ENCODE measurements around the gene ULBP1. TPM values are rescaled to one million over a fixed set of nuclear protein-coding genes. Genes with fewer than 3 reads are reported as not detected.
"Not testable (repeated sequence)": the region's sequence is repeated elsewhere in the genome, so short reads cannot be mapped to it uniquely, and the experiment has no call there.

ULBP1 gene
- polyA plus RNA-seq, 1 donor = 0.03 TPM

GRCh38 chr6:149963212-149963461, 606 bp upstream of the ULBP1 start:
- H3K4me1 ChIP-seq (ENCODE audit: control insufficient read depth, insufficient read depth, low read length) = peaks cover 14% of the 10 kb centered on the region
- no peak overlapping the region for H3K27ac ChIP-seq (ENCODE audit: low read length)
- peaks cover 90% of the 10 kb centered on the region for H3K27me3 ChIP-seq (ENCODE audit: control insufficient read depth, insufficient read depth, low read length)
- DNase-seq = no peak
- H3K9me3 ChIP-seq (ENCODE audit: control insufficient read depth, low read depth, low read length) = no peaks in the 10 kb centered on the region
- peak overlapping the region; percentile 5 for H3K4me3 ChIP-seq (ENCODE audit: low read length)
- no peaks in the 10 kb centered on the region for H3K36me3 ChIP-seq (ENCODE audit: control insufficient read depth, insufficient read depth, low read length)
- no CpG with 5 or more reads among the region's 8 CpGs for WGBS (ENCODE audit: insufficient coverage, low lambda C conversion rate)

- Histone ChIP-seq H3K9me3 (ENCODE audit: control insufficient read depth, low read depth, low read length) (no peaks in the 10 kb centered on the region), H3K4me3 (ENCODE audit: low read length) (no peak overlapping the region), H3K36me3 (ENCODE audit: control insufficient read depth, insufficient read depth, low read length) (no peaks in the 10 kb centered on the region), H3K4me1 (ENCODE audit: control insufficient read depth, insufficient read depth, low read length) (peaks cover 14% of the 10 kb centered on the region), H3K27me3 (ENCODE audit: control insufficient read depth, insufficient read depth, low read length) (peaks cover 94% of the 10 kb centered on the region), H3K27ac (ENCODE audit: low read length) (no peak overlapping the region)
- DNase-seq = no peak
- WGBS (ENCODE audit: insufficient coverage, low lambda C conversion rate) = no CpG with 5 or more reads among the region's 103 CpGs
These were observed 808 bp downstream of the ULBP1 start for GRCh38 chr6:149964308-149965193.

- H3K4me1 ChIP-seq (ENCODE audit: control insufficient read depth, insufficient read depth, low read length) = peaks cover 14% of the 10 kb centered on the region
- no peaks in the 10 kb centered on the region for H3K9me3 ChIP-seq (ENCODE audit: control insufficient read depth, low read depth, low read length)
- no peak overlapping the region for H3K27ac ChIP-seq (ENCODE audit: low read length)
- no peak overlapping the region for H3K4me3 ChIP-seq (ENCODE audit: low read length)
- peak in 1 of 2 donors; percentile 27 for DNase-seq
- peaks cover 99% of the 10 kb centered on the region for H3K27me3 ChIP-seq (ENCODE audit: control insufficient read depth, insufficient read depth, low read length)
- no peaks in the 10 kb centered on the region for H3K36me3 ChIP-seq (ENCODE audit: control insufficient read depth, insufficient read depth, low read length)
- no CpG with 5 or more reads among the region's 38 CpGs for WGBS (ENCODE audit: insufficient coverage, low lambda C conversion rate)
These were observed 1.7 kb downstream of the ULBP1 start for GRCh38 chr6:149965194-149966020.

GRCh38 chr6:149966319-149966718, 2.6 kb downstream of the ULBP1 start:
- H3K4me3 ChIP-seq (ENCODE audit: low read length); H3K9me3 ChIP-seq (ENCODE audit: control insufficient read depth, low read depth, low read length); H3K27ac ChIP-seq (ENCODE audit: low read length); DNase-seq; H3K36me3 ChIP-seq (ENCODE audit: control insufficient read depth, insufficient read depth, low read length): not testable (repeated sequence)
- no CpG with 5 or more reads among the region's 2 CpGs for WGBS (ENCODE audit: insufficient coverage, low lambda C conversion rate)
- Histone ChIP-seq H3K4me1 (ENCODE audit: control insufficient read depth, insufficient read depth, low read length) (peaks cover 14% of the 10 kb centered on the region), H3K27me3 (ENCODE audit: control insufficient read depth, insufficient read depth, low read length) (peaks cover 96% of the 10 kb centered on the region)

GRCh38 chr6:149967591-149967990, 3.8 kb downstream of the ULBP1 start:
- no peak overlapping the region for H3K27ac ChIP-seq (ENCODE audit: low read length)
- peaks cover 91% of the 10 kb centered on the region for H3K27me3 ChIP-seq (ENCODE audit: control insufficient read depth, insufficient read depth, low read length)
- no peaks in the 10 kb centered on the region for H3K36me3 ChIP-seq (ENCODE audit: control insufficient read depth, insufficient read depth, low read length)
- DNase-seq = no peak
- no peaks in the 10 kb centered on the region for H3K9me3 ChIP-seq (ENCODE audit: control insufficient read depth, low read depth, low read length)
- peaks cover 14% of the 10 kb centered on the region for H3K4me1 ChIP-seq (ENCODE audit: control insufficient read depth, insufficient read depth, low read length)
- WGBS (ENCODE audit: insufficient coverage, low lambda C conversion rate) = 82% methylated on average over 2 of the region's 4 CpGs
- no peak overlapping the region for H3K4me3 ChIP-seq (ENCODE audit: low read length)

- H3K4me1 ChIP-seq (ENCODE audit: control insufficient read depth, insufficient read depth, low read length) = peaks cover 14% of the 10 kb centered on the region
- H3K9me3 ChIP-seq (ENCODE audit: control insufficient read depth, low read depth, low read length); H3K36me3 ChIP-seq (ENCODE audit: control insufficient read depth, insufficient read depth, low read length); H3K27ac ChIP-seq (ENCODE audit: low read length); H3K4me3 ChIP-seq (ENCODE audit: low read length); DNase-seq: not testable (repeated sequence)
- WGBS (ENCODE audit: insufficient coverage, low lambda C conversion rate) = no CpG with 5 or more reads among the region's 2 CpGs
- peaks cover 91% of the 10 kb centered on the region for H3K27me3 ChIP-seq (ENCODE audit: control insufficient read depth, insufficient read depth, low read length)
These were observed 4.3 kb downstream of the ULBP1 start for GRCh38 chr6:149967999-149968398.

- peaks cover 90% of the 10 kb centered on the region for H3K27me3 ChIP-seq (ENCODE audit: control insufficient read depth, insufficient read depth, low read length)
- not testable (repeated sequence) for H3K9me3 ChIP-seq (ENCODE audit: control insufficient read depth, low read depth, low read length); H3K27ac ChIP-seq (ENCODE audit: low read length); H3K36me3 ChIP-seq (ENCODE audit: control insufficient read depth, insufficient read depth, low read length); DNase-seq; H3K4me3 ChIP-seq (ENCODE audit: low read length)
- WGBS (ENCODE audit: insufficient coverage, low lambda C conversion rate) = no CpG with 5 or more reads among the region's 2 CpGs
- H3K4me1 ChIP-seq (ENCODE audit: control insufficient read depth, insufficient read depth, low read length) = peaks cover 14% of the 10 kb centered on the region
These were observed 5.2 kb downstream of the ULBP1 start for GRCh38 chr6:149968909-149969308.

GRCh38 chr6:149969635-149970034, 5.9 kb downstream of the ULBP1 start:
- no peaks in the 10 kb centered on the region for H3K9me3 ChIP-seq (ENCODE audit: control insufficient read depth, low read depth, low read length)
- no peak overlapping the region for H3K27ac ChIP-seq (ENCODE audit: low read length)
- DNase-seq = no peak
- peaks cover 7% of the 10 kb centered on the region for H3K4me1 ChIP-seq (ENCODE audit: control insufficient read depth, insufficient read depth, low read length)
- no peaks in the 10 kb centered on the region for H3K36me3 ChIP-seq (ENCODE audit: control insufficient read depth, insufficient read depth, low read length)
- peaks cover 90% of the 10 kb centered on the region for H3K27me3 ChIP-seq (ENCODE audit: control insufficient read depth, insufficient read depth, low read length)
- no CpG with 5 or more reads among the region's 2 CpGs for WGBS (ENCODE audit: insufficient coverage, low lambda C conversion rate)
- H3K4me3 ChIP-seq (ENCODE audit: low read length) = no peak overlapping the region

GRCh38 chr6:149974394-149974793, 10.7 kb downstream of the ULBP1 start:
- not testable (repeated sequence) for H3K27ac ChIP-seq (ENCODE audit: low read length); H3K9me3 ChIP-seq (ENCODE audit: control insufficient read depth, low read depth, low read length); H3K36me3 ChIP-seq (ENCODE audit: control insufficient read depth, insufficient read depth, low read length); DNase-seq; H3K4me3 ChIP-seq (ENCODE audit: low read length); H3K4me1 ChIP-seq (ENCODE audit: control insufficient read depth, insufficient read depth, low read length)
- 60% methylated on average over 1 of the region's 6 CpGs for WGBS (ENCODE audit: insufficient coverage, low lambda C conversion rate)
- peaks cover 87% of the 10 kb centered on the region for H3K27me3 ChIP-seq (ENCODE audit: control insufficient read depth, insufficient read depth, low read length)

- 80% methylated on average over 1 of the region's 3 CpGs for WGBS (ENCODE audit: insufficient coverage, low lambda C conversion rate)
- Histone ChIP-seq H3K9me3 (ENCODE audit: control insufficient read depth, low read depth, low read length) (no peaks in the 10 kb centered on the region), H3K36me3 (ENCODE audit: control insufficient read depth, insufficient read depth, low read length) (no peaks in the 10 kb centered on the region), H3K4me3 (ENCODE audit: low read length) (no peak overlapping the region), H3K27ac (ENCODE audit: low read length) (no peak overlapping the region), H3K27me3 (ENCODE audit: control insufficient read depth, insufficient read depth, low read length) (peaks cover 85% of the 10 kb centered on the region), H3K4me1 (ENCODE audit: control insufficient read depth, insufficient read depth, low read length) (no peaks in the 10 kb centered on the region)
- no peak for DNase-seq
These were observed 11.1 kb downstream of the ULBP1 start for GRCh38 chr6:149974825-149975224.

Data from large intestine (tissue), 3 donors.